Right lobe of liver (tissue), 4 donors: ENCODE measurements around the gene CFAP61.

Source experiments
- POLR2A ChIP-seq: fragments of 450-650 bp; IDR thresholded peaks from one replicate; pipeline ENCODE4 v1.6.1; 2017; ENCODE audit warnings: antibody characterized with exemption, mild to moderate bottlenecking
- TF ChIP-seq, protein P1 (sequence below), 4 donors: fragments of 200-600 bp in 3 of 4; fragments of 450-650 bp in 1 of 4; IDR thresholded peaks; one replicate each; pipeline versions ENCODE4 v1.5.1 to v1.8.0; 2016 to 2022; ENCODE audit warnings: antibody characterized with exemption in 4 of 4, mild to moderate bottlenecking in 2 of 4
- donor health status: DM: no; HTN: no; CAD: no.
- donor health status: DM: no; HTN: no; CAD: no.
- donor health status: DM: no; HTN: yes; CAD: no.

DNA sequence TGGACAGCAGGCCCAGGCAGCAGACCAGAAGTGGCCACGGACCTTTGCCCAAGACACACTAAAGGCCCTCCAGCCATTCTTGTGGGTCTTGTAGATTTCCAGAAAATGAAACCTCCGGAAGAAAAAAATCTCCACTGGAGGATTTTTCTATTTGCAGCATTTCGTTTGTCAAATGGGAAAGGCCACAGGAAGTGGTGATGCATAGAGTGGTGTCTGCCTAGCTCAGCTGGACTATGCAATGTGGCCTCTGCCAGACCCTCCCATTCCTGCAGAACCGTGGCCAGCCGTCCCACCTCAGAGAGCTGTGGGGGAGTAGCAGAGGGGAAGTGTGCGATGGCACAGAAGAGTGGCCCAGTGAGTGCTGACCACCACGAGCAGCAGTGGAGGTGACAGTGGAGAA, 291.6 kb downstream of the CFAP61 start:
- TF ChIP-seq, protein P1, sequence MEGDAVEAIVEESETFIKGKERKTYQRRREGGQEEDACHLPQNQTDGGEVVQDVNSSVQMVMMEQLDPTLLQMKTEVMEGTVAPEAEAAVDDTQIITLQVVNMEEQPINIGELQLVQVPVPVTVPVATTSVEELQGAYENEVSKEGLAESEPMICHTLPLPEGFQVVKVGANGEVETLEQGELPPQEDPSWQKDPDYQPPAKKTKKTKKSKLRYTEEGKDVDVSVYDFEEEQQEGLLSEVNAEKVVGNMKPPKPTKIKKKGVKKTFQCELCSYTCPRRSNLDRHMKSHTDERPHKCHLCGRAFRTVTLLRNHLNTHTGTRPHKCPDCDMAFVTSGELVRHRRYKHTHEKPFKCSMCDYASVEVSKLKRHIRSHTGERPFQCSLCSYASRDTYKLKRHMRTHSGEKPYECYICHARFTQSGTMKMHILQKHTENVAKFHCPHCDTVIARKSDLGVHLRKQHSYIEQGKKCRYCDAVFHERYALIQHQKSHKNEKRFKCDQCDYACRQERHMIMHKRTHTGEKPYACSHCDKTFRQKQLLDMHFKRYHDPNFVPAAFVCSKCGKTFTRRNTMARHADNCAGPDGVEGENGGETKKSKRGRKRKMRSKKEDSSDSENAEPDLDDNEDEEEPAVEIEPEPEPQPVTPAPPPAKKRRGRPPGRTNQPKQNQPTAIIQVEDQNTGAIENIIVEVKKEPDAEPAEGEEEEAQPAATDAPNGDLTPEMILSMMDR (IDR thresholded peaks at IDR 0.05), result no peak
- TF ChIP-seq POLR2A, result no peak
